ENCODE results near the gene SWI5.
"Not testable (repeated sequence)": the region's sequence is repeated elsewhere in the genome, so short reads cannot be mapped to it uniquely, and the experiment has no call there.

The SWI5 gene

DNA sequence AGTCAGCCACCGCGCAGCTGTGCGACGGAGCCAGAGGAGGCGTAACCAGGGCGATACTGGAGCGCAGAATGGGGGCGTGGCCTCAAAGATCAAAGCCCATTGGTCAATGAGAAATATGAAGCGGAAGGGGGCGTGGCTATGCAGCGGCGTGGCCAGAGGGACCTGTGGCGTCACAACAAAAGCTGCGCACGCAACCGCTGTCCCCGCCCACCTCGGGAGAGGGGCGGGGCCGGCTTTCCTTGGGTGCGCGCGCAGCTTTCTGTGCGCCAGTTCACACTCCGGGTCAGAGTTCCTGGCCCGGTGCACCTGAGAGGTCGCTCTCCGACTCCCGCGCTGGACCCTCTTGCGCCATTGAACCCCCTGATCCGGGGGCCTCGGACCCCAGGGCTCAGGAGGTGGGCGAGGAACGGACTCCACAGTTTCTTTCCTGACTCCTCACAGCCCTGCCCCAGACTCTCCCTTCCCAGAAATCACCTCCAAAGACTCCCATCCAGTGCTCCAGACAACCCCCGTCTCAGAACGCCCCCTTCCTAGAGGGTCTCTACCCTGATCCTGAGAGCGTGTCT is at the start of gene SWI5:
SWI5 (plus strand) TSS at position 269 of the 566 bp plus-strand sequence.
- DNase-seq, result peak; percentile 100

- DNase-seq, result no peak
Observed at GRCh38 chr9:128226412-128226801, 49.7 kb upstream of the SWI5 start.

DNA sequence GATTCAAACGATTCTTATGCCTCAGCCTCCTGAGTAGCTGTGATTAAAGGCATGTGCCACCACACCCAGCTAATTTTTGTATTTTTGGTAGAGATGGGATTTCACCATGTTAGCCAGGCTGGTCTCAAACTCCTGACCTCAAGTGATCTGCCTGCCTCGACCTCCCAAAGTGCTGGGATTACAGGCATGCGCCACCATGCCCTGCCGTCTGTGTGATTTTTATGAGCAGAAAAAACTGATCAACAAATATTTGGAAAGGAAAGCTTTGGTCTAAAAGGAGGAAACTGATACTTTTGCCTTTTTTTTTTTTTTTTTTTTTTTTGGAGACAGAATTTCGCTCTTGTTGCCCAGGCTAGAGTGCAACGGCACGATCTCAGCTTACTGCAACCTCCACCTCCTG is 45.2 kb upstream of the SWI5 start:
- not testable (repeated sequence) for DNase-seq

DNA sequence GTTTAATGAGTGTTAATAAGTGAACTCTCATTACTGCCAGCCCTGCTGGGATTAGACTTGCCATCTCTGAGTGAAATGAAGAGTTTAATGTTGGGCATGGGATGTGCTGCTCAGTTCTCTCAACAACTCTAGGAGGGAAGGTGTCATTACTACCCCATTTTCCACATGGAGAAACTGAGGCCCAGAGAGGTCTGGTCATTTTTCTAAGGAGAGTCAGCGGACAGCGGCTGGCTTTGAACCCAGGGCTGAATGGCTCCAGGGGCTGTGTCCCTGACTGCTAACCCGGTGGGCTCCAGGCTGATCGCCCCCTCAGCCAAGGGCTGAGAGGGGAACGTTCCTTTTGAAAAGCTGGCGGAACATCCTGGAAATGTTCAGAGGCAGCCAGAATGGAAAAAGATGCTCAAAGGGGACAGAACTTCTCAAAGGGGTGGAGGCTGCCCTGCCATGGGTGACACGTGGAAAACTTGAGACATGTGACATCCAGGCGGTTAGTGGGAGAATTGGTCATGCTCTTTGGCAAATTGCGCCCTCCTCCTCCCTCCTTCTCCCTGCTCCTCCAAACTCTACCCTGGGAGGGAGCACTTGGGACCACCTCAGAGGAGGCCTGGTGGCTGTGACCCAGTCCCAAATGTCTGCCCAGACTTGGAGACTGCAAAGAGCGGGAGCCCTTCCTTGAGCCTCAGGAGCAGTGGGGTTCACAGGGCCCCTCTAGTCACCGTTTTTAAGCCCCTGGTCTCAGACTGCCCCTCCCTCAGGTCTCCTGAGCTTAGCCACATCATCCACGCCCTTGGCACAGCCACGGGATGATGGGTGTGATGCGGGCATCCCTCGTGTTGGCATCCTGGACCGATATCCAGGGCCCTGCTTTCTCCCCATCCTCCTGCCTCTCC is 44.2 kb upstream of the SWI5 start:
- no peak for DNase-seq

DNA sequence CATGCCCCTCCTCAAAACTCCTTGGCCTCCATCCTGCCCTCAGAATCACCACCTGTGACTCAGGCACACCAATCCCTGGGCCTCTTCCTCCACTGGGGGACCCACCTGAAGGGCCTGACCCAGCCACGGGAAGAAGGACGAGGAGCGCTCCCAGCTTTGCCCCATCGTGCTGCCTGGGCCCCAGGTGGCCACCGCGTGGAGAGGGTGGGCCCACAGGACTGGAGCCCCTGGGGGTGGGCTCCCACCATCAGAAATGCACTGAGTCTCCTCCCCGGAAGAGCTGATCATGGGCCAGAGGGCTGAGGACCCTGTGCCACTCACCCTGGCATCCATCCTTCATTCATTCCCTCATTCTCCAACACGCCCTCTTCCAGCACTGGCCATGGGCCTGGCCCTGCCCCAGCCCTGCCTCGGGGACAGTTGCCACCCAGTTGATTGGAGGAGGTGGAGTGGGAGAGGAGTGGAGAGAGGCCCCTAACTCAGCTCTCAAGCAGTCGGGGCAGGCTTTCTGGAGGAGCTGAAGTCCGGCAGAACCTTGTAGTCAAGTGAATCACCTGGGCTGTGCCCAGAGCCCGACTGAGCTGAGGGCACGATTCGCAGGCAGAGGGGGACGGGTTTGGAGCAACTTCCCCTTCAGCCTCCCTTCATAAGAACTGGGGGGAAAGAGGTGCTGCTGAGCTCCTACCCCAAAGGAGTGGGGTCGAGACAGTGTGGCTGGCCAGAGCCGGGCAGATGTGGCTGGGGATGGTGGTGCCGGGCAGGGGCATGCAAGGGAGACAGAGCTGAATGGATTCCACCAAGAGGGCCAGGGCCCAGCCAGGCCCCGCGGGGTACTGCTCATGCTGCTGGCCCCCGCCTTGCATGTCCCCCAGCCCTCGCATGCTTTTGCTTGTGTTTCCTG is 43.3 kb upstream of the SWI5 start:
- no peak for DNase-seq

DNA sequence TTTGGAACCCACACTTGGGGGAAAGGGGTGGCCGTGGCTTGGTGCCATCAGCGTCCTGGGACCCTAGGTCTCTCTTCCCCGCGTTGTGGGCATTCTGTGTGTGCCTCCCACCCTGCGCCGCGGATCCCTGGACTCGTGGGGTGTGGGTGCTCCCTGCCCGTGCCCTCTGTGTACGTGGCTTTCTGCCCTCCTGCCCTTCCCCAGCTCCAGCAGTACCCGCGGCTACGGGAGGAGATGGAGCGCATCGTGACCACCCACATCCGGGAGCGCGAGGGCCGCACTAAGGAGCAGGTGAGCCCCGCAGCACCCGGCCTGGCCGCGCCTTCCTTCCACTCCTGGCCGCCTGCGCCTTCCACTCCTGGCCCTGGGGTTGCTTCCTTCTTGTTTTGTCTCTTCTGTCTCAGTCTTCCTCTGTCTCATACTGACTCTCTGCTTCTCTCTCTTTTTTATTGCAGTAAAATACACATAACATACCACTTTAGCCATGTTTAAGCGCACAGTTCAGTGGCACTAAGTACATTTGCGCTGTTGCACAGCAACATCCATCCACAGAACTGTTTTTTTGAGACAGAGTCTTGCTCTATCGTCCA is 42.2 kb upstream of the SWI5 start:
- no peak for DNase-seq

DNA sequence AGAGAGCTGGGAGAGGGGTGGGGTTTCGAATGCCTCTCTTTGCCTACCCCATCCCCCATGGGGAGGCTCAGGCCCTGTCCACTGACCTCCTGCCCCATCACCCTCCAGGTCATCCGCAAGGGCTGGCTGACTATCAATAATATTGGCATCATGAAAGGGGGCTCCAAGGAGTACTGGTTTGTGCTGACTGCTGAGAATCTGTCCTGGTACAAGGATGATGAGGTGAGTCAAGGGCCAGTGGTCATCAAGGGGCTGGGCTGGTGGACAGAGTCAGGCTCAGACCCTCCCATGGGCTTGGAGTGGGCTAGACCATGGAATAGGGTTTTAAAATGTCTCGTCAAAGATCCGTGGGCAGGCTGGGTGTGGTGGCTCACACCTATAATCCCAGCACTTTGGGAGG is 34.0 kb upstream of the SWI5 start:
- DNase-seq, result no peak

- no peak for DNase-seq
Observed at GRCh38 chr9:128242828-128243214, 33.3 kb upstream of the SWI5 start.

DNA sequence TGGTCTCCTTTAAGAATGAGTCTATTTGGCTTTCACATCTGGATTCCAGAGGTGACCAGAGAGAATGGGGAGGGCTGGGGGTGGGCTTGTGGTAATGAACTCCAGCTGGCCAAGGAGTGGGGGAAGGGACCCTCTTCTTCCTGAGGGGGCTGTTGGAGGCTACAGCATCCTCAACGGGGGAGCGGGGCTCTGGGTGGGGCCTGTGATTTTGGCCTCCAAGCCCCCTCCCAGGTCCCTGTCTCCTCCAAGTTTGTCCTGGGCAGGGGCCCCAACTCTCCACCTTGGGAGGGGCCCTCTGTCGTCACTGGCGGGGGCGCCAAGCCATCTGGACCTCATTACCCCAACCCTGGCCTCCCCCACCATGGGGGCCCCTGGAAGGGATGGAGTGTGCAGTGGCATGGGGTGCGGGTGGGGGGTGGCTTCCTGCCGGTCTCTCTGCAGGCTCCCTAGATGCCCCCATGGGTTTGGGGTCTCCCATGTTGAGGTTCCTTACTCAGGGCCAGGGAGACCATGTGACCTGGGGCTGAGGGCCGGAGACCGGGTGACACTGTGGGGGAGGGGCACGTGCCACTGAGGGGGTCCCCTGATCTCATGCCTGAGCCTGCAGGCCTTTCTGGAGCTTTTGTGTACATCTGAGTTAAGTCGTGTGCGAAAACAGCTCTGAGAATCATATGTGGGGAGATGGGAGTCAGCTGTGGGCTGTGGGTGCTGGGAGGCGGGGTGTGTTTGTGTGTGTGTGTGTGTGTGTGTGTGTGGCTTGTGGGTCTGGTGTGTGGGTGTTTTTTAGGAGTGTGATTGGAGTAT is 32.7 kb upstream of the SWI5 start:
- no peak for DNase-seq

DNA sequence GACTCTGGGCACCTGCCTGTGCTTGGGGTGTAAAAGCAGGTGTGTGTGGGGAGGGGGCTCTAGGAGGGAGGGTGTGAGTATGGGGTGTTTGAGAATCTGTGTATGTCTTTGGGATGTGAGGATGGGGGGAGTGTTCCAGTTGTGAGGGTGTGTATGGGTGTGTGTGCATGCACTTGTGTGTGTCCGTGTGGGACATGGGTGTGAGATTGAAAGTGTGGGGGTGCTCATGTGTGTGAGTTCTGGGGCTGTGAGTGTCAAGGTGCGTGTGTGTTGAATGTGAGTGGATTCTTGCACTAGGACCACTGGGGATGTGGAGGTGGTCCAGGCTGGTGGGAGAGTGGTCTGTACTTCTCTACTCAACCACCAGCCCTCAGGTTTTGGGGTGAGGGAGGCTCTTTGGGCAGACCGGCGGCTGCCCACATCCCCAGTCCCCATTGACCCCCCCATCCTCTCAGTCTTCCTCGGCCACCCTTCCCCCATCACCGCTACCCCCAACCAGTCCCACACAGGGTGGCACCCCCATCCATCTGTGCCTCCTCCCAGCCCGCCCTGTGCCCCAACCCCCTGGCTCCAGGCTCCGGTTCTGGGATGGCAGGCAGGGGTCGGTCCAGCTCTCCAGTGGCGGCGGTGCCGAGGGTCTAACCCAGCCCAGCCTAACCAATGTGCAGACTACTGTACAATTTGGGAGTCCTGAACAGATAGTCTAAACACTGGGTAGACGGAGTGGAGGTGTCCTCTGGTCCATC is 31.8 kb upstream of the SWI5 start:
- DNase-seq, result no peak

DNA sequence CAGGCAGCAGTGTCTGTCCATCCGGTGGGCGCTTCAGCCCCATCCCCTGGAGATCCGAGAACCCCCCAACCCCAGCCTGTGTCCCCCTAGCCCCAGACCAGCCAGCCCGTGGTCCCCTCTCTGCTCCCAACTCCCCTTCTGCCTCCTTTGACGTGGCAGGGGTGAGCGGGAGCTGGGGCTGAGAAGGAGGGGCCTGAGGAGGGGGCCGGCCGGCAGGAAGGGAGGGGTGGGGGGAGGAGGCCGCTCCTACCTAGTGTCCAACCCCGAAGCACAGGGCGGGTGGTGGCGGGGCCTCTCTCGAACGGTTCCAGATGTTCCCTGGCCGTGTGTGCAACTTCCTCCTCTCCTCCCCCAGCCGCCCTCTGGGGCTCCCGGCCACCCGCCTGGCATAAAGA is 31.2 kb upstream of the SWI5 start:
- DNase-seq, result no peak

GRCh38 chr9:128245421-128246151 is 30.5 kb upstream of the SWI5 start:
- DNase-seq, result no peak

GRCh38 chr9:128246471-128246870 is 29.6 kb upstream of the SWI5 start:
- no peak for DNase-seq

- DNase-seq, result no peak
Observed at GRCh38 chr9:128247226-128247803, 28.8 kb upstream of the SWI5 start.

DNA sequence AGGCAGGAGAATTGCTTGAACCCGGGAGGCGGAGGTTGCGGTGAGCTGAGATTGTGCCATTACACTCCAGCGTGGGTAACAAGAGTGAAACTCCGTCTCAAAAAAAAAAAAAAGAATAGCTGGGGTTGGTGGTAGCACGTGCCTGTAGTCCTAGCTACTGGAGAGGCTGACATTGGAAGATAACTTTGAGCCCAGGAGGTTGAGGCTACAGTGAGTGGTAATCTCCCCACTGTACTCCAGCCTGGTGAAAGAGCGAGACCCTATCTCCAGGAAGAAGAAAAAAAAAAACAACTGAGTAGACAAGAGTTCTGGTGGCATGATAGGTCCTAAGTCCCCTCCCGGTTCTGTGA is 26.5 kb upstream of the SWI5 start:
- DNase-seq, result no peak

GRCh38 chr9:128249908-128250838 is 25.9 kb upstream of the SWI5 start:
- DNase-seq, result peak; percentile 100

GRCh38 chr9:128250839-128251731 is 25.0 kb upstream of the SWI5 start:
- no peak for DNase-seq

- DNase-seq, result no peak
Observed at GRCh38 chr9:128251732-128252100, 24.4 kb upstream of the SWI5 start.

All from activated CD8-positive, alpha-beta memory T cell treated with anti-CD3 and anti-CD28 coated beads, Interleukin-2, amount 50 U/mL, for 48 hours (primary cell).